B cell (primary cell): ENCODE measurements around the gene C4orf46.

Experiments
- EZH2 ChIP-seq: IDR thresholded peaks from 2 replicates; pipeline ENCODE4 v1.6.1; 2012; ENCODE audit warnings: borderline replicate concordance, low read depth, mild to moderate bottlenecking, moderate library complexity, low read length; ENCODE audit not compliant: insufficient read depth, poor library complexity, severe bottlenecking
- TF ChIP-seq, protein P1 (sequence below): fragments of 200-600 bp; IDR thresholded peaks from one replicate; pipeline ENCODE4 v1.8.0; 2022; ENCODE audit warnings: antibody characterized with exemption, mild to moderate bottlenecking

DNA sequence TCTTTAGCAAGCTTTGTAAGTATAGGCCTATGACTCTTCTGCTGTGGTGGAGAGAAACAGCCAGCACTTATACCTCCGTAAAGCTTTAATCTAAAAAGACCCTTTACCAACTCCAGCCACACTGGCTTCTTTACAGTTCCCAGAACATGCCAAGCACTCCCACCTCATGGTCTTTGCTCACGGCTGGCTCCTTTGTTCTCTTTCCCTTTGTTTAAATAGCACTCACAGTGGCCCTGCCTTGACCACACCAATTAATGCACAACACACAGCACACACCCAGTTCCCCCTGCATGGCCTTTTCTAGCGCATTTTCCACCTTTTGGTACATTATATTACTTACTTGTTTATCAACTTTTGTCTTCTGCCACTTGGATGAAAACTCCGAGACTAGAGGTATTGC is 32.6 kb upstream of the C4orf46 start:
- TF ChIP-seq, protein P1, sequence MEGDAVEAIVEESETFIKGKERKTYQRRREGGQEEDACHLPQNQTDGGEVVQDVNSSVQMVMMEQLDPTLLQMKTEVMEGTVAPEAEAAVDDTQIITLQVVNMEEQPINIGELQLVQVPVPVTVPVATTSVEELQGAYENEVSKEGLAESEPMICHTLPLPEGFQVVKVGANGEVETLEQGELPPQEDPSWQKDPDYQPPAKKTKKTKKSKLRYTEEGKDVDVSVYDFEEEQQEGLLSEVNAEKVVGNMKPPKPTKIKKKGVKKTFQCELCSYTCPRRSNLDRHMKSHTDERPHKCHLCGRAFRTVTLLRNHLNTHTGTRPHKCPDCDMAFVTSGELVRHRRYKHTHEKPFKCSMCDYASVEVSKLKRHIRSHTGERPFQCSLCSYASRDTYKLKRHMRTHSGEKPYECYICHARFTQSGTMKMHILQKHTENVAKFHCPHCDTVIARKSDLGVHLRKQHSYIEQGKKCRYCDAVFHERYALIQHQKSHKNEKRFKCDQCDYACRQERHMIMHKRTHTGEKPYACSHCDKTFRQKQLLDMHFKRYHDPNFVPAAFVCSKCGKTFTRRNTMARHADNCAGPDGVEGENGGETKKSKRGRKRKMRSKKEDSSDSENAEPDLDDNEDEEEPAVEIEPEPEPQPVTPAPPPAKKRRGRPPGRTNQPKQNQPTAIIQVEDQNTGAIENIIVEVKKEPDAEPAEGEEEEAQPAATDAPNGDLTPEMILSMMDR, result no peak
- no peak for TF ChIP-seq EZH2
